ENCODE results near the gene CNTNAP5. TPM values are rescaled to one million over a fixed set of nuclear protein-coding genes. Genes with fewer than 3 reads are reported as not detected.
"Not testable (repeated sequence)": the region's sequence is repeated elsewhere in the genome, so short reads cannot be mapped to it uniquely, and the experiment has no call there.

Gene CNTNAP5
- total and polyA plus RNA-seq, 4 donors = not detected

DNA sequence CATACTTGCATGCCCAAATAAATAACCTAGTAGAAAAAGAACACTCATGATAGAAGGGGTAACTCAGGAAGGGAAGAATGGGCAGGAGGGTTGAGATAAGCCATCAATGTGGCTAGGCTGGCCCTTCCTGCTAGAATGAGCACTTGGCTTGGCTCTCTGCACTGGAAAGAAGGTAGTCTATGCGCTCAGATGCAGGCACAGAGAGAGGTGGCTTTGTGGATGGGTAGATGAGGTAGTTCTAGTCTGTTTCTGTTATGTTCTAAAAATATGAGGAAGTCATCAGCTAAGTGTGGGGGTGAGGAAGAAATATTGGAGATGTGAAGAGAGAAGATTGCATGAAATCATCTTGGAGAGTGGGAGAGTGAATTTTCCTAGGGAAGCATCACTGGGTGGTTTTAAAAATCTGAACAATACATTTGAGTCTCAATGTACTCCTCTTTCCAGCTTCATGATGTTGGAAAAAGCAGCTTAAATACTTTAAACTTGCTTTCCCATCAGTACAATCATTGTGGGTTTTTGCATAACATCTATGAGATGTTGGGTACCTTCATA, 357.1 kb downstream of the CNTNAP5 start:
- no peaks in the 10 kb centered on the region for H3K27me3 ChIP-seq (ENCODE audit: control insufficient read depth in 4 of 4, insufficient read depth in 4 of 4, low read length in 3 of 4)
- H3K36me3 ChIP-seq (ENCODE audit: control insufficient read depth in 4 of 4, insufficient read depth in 3 of 4, low read depth in 1 of 4, low read length in 3 of 4) = no peaks in the 10 kb centered on the region
- WGBS = 79% methylated on average over 1 of the region's 1 CpG
- no peak for DNase-seq (ENCODE audit: low spot score)
- TF ChIP-seq YY1 (IDR thresholded peaks at IDR 0.05) (no peak), HNF4A (conservative IDR thresholded peaks at IDR 0.05) (no peak), NR2F2 (IDR thresholded peaks at IDR 0.05) (no peak), FOXA1 (IDR thresholded peaks at IDR 0.05) (no peak), SP1 (IDR thresholded peaks at IDR 0.05) (no peak)
- H3K27ac ChIP-seq (ENCODE audit: low read depth in 1 of 2, low read length in 2 of 2) = no peak overlapping the region
- H3K4me3 ChIP-seq (ENCODE audit: low read depth in 1 of 3, low read length in 3 of 3) = no peak overlapping the region
- no peaks in the 10 kb centered on the region for H3K4me1 ChIP-seq (ENCODE audit: control insufficient read depth in 4 of 4, insufficient read depth in 4 of 4, low read length in 3 of 4)
- H3K9me3 ChIP-seq (ENCODE audit: control insufficient read depth in 4 of 4, low read length in 3 of 4) = peaks cover 0 to 5% (median 0%) of the 10 kb centered on the region in 4 donors
- no peak overlapping the region for H3K9ac ChIP-seq (ENCODE audit: low read depth in 1 of 2, low read length in 2 of 2)

GRCh38 chr2:124395961-124396360, 370.9 kb downstream of the CNTNAP5 start:
- no peaks in the 10 kb centered on the region for H3K36me3 ChIP-seq (ENCODE audit: control insufficient read depth in 4 of 4, insufficient read depth in 3 of 4, low read depth in 1 of 4, low read length in 3 of 4)
- H3K4me3 ChIP-seq (ENCODE audit: low read depth in 1 of 3, low read length in 3 of 3) = no peak overlapping the region
- H3K9me3 ChIP-seq (ENCODE audit: control insufficient read depth in 4 of 4, low read length in 3 of 4) = no peaks in the 10 kb centered on the region
- H3K4me1 ChIP-seq (ENCODE audit: control insufficient read depth in 4 of 4, insufficient read depth in 4 of 4, low read length in 3 of 4) = no peaks in the 10 kb centered on the region
- TF ChIP-seq, protein P1, sequence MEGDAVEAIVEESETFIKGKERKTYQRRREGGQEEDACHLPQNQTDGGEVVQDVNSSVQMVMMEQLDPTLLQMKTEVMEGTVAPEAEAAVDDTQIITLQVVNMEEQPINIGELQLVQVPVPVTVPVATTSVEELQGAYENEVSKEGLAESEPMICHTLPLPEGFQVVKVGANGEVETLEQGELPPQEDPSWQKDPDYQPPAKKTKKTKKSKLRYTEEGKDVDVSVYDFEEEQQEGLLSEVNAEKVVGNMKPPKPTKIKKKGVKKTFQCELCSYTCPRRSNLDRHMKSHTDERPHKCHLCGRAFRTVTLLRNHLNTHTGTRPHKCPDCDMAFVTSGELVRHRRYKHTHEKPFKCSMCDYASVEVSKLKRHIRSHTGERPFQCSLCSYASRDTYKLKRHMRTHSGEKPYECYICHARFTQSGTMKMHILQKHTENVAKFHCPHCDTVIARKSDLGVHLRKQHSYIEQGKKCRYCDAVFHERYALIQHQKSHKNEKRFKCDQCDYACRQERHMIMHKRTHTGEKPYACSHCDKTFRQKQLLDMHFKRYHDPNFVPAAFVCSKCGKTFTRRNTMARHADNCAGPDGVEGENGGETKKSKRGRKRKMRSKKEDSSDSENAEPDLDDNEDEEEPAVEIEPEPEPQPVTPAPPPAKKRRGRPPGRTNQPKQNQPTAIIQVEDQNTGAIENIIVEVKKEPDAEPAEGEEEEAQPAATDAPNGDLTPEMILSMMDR (IDR thresholded peaks at IDR 0.05; ENCODE audit: low read depth, low read length, missing input control) = no peak
- TF ChIP-seq, protein P2, sequence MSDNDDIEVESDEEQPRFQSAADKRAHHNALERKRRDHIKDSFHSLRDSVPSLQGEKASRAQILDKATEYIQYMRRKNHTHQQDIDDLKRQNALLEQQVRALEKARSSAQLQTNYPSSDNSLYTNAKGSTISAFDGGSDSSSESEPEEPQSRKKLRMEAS (IDR thresholded peaks at IDR 0.05) = no peak
- TF ChIP-seq, protein P3, sequence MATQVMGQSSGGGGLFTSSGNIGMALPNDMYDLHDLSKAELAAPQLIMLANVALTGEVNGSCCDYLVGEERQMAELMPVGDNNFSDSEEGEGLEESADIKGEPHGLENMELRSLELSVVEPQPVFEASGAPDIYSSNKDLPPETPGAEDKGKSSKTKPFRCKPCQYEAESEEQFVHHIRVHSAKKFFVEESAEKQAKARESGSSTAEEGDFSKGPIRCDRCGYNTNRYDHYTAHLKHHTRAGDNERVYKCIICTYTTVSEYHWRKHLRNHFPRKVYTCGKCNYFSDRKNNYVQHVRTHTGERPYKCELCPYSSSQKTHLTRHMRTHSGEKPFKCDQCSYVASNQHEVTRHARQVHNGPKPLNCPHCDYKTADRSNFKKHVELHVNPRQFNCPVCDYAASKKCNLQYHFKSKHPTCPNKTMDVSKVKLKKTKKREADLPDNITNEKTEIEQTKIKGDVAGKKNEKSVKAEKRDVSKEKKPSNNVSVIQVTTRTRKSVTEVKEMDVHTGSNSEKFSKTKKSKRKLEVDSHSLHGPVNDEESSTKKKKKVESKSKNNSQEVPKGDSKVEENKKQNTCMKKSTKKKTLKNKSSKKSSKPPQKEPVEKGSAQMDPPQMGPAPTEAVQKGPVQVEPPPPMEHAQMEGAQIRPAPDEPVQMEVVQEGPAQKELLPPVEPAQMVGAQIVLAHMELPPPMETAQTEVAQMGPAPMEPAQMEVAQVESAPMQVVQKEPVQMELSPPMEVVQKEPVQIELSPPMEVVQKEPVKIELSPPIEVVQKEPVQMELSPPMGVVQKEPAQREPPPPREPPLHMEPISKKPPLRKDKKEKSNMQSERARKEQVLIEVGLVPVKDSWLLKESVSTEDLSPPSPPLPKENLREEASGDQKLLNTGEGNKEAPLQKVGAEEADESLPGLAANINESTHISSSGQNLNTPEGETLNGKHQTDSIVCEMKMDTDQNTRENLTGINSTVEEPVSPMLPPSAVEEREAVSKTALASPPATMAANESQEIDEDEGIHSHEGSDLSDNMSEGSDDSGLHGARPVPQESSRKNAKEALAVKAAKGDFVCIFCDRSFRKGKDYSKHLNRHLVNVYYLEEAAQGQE (IDR thresholded peaks at IDR 0.05) = no peak
- TF ChIP-seq HNF4G (IDR thresholded peaks at IDR 0.05) (no peak), JUND (IDR thresholded peaks at IDR 0.05) (no peak), TAF1 (conservative IDR thresholded peaks at IDR 0.05) (no peak), RAD21 (IDR thresholded peaks at IDR 0.05) (no peak)
- DNase-seq (ENCODE audit: low spot score) = no peak
- 62% methylated on average over 3 of the region's 3 CpGs for WGBS
- H3K27ac ChIP-seq (ENCODE audit: low read depth in 1 of 2, low read length in 2 of 2) = no peak overlapping the region
- H3K9ac ChIP-seq (ENCODE audit: low read depth in 1 of 2, low read length in 2 of 2) = no peak overlapping the region
- H3K27me3 ChIP-seq (ENCODE audit: control insufficient read depth in 4 of 4, insufficient read depth in 4 of 4, low read length in 3 of 4) = no peaks in the 10 kb centered on the region

GRCh38 chr2:124402274-124402673, 377.2 kb downstream of the CNTNAP5 start:
- no peaks in the 10 kb centered on the region for H3K36me3 ChIP-seq (ENCODE audit: control insufficient read depth in 4 of 4, insufficient read depth in 3 of 4, low read depth in 1 of 4, low read length in 3 of 4)
- H3K4me1 ChIP-seq (ENCODE audit: control insufficient read depth in 4 of 4, insufficient read depth in 4 of 4, low read length in 3 of 4) = no peaks in the 10 kb centered on the region
- H3K4me3 ChIP-seq (ENCODE audit: low read depth in 1 of 3, low read length in 3 of 3) = no peak overlapping the region
- no peak for DNase-seq (ENCODE audit: low spot score)
- H3K9me3 ChIP-seq (ENCODE audit: control insufficient read depth in 4 of 4, low read length in 3 of 4) = no peaks in the 10 kb centered on the region
- WGBS = 76% methylated on average over 3 of the region's 3 CpGs
- no peak overlapping the region for H3K27ac ChIP-seq (ENCODE audit: low read depth in 1 of 2, low read length in 2 of 2)
- H3K27me3 ChIP-seq (ENCODE audit: control insufficient read depth in 4 of 4, insufficient read depth in 4 of 4, low read length in 3 of 4) = peaks cover 0 to 4% (median 0%) of the 10 kb centered on the region in 4 donors
- H3K9ac ChIP-seq (ENCODE audit: low read depth in 1 of 2, low read length in 2 of 2) = no peak overlapping the region
- no peak for TF ChIP-seq FOXA2 (IDR thresholded peaks at IDR 0.05)
- no peak for TF ChIP-seq TAF1 (conservative IDR thresholded peaks at IDR 0.05)
- TF ChIP-seq HNF4A (conservative IDR thresholded peaks at IDR 0.05) = no peak
- no peak for TF ChIP-seq YY1 (IDR thresholded peaks at IDR 0.05)
- TF ChIP-seq RXRA (IDR thresholded peaks at IDR 0.05) = no peak
- no peak for TF ChIP-seq EGR1 (IDR thresholded peaks at IDR 0.05; ENCODE audit: low read depth in 2 of 2)

- not testable (repeated sequence) for H3K27ac ChIP-seq (ENCODE audit: low read depth in 1 of 2, low read length in 2 of 2); H3K27me3 ChIP-seq (ENCODE audit: control insufficient read depth in 4 of 4, insufficient read depth in 4 of 4, low read length in 3 of 4); H3K4me1 ChIP-seq (ENCODE audit: control insufficient read depth in 4 of 4, insufficient read depth in 4 of 4, low read length in 3 of 4); H3K4me3 ChIP-seq (ENCODE audit: low read depth in 1 of 3, low read length in 3 of 3); H3K9ac ChIP-seq (ENCODE audit: low read depth in 1 of 2, low read length in 2 of 2); DNase-seq (ENCODE audit: low spot score); H3K36me3 ChIP-seq (ENCODE audit: control insufficient read depth in 4 of 4, insufficient read depth in 3 of 4, low read depth in 1 of 4, low read length in 3 of 4); H3K9me3 ChIP-seq (ENCODE audit: control insufficient read depth in 4 of 4, low read length in 3 of 4)
- WGBS = 85% methylated on average over 33 of the region's 35 CpGs
Measured at GRCh38 chr2:124407836-124408534, 382.9 kb downstream of the CNTNAP5 start.
